Measurements from ENCODE around the gene PRELID1.
"Not testable (repeated sequence)": the region's sequence is repeated elsewhere in the genome, so short reads cannot be mapped to it uniquely, and the experiment has no call there.

The PRELID1 gene

DNA sequence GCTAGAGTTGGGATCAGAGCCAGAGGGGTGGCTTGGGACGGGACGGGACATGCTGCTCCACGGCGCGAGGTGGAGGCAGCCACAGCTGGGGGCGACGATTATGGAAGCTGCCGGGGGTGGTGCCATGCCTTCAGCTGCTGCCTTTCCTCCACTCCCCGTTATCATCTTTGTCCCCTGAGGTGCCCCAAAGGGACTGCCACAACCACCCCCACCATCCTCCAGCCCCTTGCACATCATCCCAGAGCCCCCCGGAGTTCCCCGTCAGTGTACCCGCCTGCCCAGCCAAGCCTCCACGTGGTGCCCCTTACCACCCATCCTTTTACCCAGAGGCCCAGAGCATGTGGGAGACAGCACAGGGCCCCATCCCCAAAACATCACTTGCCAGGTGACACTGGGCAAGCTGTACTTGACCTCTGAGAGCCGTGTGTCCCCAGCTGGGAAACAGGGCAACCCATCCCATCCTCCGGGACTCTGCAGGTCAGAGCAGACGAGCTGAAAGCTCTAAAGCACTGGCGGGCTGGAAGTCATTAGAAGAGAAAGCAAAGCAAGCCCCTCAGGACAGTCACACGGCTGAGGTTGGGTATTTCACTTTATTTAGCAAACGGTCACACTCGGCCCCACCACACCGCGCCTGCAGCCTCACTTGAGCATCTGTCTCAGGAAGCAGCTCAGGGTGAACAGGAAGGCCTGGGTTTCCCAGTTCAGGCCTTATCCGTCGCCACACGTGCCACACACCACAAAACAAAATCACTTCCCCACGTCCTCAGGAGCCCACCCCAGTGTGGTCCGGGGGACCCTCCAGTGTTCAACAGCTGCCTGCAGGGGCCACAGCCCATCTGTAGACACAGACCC lies 27.6 kb downstream of the PRELID1 start:
- TF ChIP-seq GATA1 (IDR thresholded peaks at IDR 0.05; ENCODE audit: low read depth, low read length), result no peak
- no peak for TF ChIP-seq POLR2A (IDR thresholded peaks at IDR 0.05; ENCODE audit: low read length)

DNA sequence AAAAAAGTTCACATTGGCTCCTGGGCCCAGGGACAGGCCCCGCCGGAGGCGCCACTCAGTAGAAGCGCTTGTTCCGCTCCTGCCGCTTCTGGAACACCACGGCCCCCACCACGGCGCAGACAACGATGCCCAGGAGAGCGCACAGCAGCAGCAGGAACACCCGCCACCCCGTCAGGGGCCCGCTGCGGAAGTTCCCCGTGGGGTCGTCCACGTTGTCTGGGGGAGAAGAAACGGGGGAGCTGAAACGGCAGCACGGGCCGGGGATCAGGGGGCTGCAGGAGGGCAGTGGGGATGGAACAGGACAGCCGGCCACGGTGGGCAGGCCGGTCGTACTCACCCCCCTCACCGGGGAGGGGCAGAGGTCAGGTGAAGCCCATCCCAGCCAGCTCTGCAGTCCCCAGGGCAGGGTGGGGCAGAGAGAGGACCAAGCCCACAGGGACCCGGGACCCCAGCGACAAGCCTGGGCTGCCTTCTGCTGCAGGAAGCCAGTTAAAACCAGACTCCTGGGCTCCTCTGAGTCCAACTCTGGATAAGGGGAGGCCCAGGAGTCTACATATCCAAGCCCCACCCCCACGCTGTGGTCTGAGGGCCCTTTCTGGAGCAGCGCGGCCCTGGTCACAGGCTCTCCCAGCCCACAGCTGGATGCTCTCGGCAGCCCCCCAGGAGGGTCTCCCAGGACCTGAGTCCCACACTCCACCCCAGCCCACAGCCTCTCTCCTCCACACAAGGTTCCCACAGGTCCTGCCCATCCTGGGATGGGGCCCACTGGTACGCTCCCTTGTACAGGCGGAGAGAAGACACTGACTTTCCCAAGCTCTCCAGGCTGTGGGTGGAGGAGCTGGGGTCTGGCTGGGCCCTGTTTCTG lies 28.7 kb downstream of the PRELID1 start:
- no peak for TF ChIP-seq GATA1 (IDR thresholded peaks at IDR 0.05; ENCODE audit: low read depth, low read length)
- no peak for TF ChIP-seq POLR2A (IDR thresholded peaks at IDR 0.05; ENCODE audit: low read length)

More for the DNA sequence above, 27.6 kb downstream of the PRELID1 start:
- DNase-seq, result no peak

DNA sequence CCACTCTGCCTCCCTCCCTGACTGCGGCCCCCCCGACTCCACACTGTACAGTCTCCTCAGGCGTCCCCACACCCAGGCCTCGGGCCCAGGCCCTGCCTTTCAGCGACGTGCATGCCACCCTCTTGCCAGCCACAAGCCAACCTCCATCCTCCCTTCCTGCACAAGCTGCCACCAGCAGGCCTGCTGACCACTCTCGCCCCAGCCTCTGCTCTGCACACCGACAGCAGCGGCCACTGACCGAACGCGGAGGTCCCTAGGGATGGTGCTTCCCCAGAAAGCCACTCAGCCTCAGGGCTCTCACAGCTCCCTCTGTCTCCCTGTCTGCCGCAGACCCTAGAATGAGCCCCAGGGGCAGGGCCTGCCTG lies 29.3 kb downstream of the PRELID1 start:
- no peak for DNase-seq
- TF ChIP-seq POLR2A (IDR thresholded peaks at IDR 0.05; ENCODE audit: low read length) (no peak), GATA1 (IDR thresholded peaks at IDR 0.05; ENCODE audit: low read depth, low read length) (no peak)

More for the DNA sequence above, 28.7 kb downstream of the PRELID1 start:
- DNase-seq, result no peak

DNA sequence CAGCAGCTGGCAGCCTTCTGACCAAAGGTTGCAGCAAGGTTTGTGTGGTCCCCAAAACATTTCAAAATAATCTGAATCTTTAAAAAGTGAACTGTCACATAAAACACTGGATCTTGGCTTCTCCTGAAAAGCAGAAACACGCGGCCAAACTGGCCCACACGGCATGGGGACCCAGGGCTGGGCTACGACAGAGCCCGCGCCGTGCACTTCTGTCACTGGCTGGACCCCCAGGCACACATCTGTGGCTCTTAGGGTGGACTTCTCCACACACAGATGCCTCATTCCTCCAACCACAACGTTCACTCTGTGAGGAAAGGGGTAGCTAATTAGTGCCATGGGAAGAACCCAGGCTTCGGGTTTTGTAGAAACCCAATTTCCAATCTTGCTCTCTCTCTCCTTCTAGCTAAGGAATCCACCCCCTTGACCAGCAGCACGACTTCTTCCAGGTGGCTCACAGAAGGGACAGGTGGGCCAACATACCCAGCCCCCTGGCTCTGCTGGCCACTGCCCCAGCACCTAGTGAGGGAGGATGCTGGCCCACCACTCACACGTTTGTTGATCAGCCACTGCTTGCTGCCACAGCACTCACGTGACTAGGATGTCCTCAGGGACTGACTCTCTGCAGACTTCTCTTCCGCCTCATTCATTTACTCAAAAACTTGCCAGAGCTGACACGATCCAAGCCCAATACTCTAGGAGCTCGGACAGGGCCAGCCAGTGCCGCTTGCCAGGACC lies 30.0 kb downstream of the PRELID1 start:
- TF ChIP-seq POLR2A (IDR thresholded peaks at IDR 0.05; ENCODE audit: low read length), result no peak
- TF ChIP-seq GATA1 (IDR thresholded peaks at IDR 0.05; ENCODE audit: low read depth, low read length), result no peak
- DNase-seq, result no peak

DNA sequence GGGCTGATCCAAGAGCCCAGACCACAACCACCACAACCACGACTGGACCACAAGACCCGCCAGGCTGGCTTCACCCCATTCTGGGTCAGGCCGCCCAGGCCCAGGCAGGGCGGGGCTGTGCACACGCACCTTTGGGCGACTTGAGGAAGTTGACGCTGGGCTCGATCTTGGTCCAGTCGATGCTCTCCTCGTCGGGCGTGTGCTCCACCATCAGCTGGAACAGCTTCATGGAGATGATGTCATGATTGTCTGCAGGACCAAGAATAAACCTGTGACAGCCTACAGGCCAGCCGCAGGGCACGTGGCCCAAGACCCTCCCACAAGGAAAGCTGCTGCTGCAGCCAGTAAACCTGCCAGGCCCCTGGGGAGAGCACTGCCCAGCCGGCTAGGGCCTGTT lies 30.6 kb downstream of the PRELID1 start:
- DNase-seq, result no peak
- no peak for TF ChIP-seq POLR2A (IDR thresholded peaks at IDR 0.05; ENCODE audit: low read length)
- no peak for TF ChIP-seq GATA1 (IDR thresholded peaks at IDR 0.05; ENCODE audit: low read depth, low read length)

DNA sequence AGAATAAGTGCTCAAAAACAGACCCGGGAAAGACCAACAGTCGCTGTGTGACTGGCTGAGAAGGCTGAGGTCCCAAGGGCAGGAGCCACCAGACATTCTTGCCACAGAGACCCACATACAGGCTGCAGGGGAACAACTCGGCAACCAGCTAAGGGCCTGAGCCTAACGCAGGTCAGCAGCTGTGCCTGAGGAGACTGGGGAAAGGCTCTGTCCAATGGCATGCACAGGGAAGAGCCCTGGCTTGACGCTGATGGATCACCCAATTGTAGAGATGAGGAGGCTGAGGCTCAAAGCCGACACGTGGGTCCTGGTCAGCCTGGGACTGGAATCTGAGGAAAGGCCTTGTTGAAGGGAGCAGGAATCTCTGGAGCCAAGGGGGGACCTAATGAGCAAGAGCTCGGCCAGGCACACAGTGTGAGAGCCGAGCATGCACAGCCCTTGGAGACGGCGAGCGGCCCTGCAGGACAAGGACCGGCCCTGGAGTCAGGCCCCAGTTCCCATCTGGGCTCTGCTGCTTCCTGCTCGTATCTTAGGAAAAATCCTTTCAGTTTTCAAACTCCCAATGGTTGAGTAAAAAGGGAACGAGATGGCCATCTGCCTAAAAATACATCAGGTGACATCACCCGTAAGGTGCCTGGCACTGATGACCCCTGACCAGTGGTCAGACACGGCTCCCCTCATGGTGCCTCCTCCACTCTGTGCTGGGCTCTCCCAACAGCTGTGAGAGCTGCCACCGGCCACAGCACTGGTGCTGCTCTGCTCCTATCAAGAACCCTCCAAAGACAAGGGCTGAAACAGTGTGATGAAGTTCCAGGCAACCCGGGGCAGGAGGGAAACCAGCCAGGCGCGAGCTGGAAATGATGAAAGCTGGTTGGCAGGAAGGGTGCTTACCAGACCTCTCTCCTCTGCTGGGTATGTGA lies 31.4 kb downstream of the PRELID1 start:
- DNase-seq, result no peak
- TF ChIP-seq POLR2A (IDR thresholded peaks at IDR 0.05; ENCODE audit: low read length) (no peak), GATA1 (IDR thresholded peaks at IDR 0.05; ENCODE audit: low read depth, low read length) (no peak)

DNA sequence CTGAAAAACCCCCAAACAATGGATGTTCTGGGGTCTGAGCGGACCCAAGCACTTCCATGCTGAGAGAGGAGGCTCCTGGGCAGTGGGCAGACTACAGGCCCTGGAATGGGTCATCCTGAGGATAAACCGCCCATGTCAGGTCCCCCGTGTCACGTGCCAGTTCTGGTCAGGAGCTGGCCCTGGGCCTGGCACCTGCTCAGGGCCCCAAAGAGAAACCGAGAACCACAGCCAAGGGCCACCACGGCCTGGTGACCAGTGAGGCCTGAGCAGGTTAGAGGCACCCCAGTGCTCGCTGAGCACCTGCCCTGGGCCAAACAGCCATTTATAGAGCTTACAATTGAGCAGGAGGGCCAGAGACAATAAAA lies 32.1 kb downstream of the PRELID1 start:
- DNase-seq, result no peak
- TF ChIP-seq POLR2A (IDR thresholded peaks at IDR 0.05; ENCODE audit: low read length) (no peak), GATA1 (IDR thresholded peaks at IDR 0.05; ENCODE audit: low read depth, low read length) (no peak)

DNA sequence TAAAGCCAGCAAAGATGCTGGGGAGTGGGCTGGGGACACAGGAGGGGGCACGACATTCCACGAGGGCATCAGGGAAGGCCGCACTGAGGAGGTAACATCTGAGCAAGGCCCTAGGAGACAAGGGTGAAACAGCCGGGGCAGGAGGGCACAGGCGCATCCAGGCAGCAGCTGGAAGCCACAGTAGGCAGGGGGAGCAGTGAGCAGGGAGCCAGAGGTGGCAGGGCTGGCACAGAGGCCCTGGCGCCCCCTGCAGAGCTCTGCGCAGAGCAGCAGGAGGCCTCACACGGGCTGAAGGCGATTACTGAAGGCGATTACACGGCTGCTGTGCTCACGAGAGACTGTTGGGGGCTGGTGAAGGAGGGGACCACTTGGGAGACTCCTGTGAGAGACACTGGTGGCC lies 32.5 kb downstream of the PRELID1 start:
- TF ChIP-seq POLR2A (IDR thresholded peaks at IDR 0.05; ENCODE audit: low read length) (no peak), GATA1 (IDR thresholded peaks at IDR 0.05; ENCODE audit: low read depth, low read length) (no peak)
- peak; percentile 53 to 54 for DNase-seq

DNA sequence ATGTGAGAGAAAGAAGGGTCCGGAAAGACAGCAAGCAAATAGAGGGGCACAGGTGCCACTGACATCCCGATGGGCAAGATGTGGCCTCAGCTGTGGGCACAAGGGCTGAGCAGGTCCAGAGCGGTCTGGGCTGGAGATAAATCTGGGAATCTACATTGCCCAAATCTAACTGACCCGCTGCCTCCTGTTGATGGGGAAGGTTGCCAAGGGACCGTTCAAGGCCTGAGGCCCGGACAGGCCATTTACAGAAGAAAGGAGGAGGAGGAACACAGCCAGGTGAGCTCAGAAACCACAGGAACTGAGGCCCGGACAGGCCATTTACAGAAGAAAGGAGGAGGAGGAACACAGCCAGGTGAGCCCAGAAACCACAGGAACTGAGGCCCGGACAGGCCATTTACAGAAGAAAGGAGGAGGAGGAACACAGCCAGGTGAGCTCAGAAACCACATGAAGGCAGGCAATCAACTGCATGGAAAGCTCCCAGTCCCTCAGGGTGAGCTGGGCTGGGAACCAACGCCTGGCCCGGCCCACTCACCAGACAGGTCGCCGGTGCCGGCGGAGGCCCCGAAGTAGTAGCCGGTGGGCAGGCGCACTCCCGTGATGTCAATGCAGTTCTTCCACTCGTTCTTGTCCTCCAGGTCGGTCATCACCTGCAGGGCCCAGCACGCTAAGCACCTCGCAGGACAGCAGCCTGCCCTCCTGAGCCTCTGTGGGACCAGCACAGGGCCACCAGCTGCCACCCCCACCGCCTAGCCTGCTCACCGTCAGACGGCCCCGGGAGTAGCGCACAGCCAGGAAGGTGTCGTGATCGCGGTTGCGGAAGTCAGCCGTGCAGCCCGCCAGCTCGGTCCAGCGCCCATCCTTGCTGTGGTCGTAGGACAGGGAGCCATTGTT lies 33.2 kb downstream of the PRELID1 start:
- DNase-seq, result no peak
- TF ChIP-seq POLR2A (IDR thresholded peaks at IDR 0.05; ENCODE audit: low read length), result no peak
- no peak for TF ChIP-seq GATA1 (IDR thresholded peaks at IDR 0.05; ENCODE audit: low read depth, low read length)

DNA sequence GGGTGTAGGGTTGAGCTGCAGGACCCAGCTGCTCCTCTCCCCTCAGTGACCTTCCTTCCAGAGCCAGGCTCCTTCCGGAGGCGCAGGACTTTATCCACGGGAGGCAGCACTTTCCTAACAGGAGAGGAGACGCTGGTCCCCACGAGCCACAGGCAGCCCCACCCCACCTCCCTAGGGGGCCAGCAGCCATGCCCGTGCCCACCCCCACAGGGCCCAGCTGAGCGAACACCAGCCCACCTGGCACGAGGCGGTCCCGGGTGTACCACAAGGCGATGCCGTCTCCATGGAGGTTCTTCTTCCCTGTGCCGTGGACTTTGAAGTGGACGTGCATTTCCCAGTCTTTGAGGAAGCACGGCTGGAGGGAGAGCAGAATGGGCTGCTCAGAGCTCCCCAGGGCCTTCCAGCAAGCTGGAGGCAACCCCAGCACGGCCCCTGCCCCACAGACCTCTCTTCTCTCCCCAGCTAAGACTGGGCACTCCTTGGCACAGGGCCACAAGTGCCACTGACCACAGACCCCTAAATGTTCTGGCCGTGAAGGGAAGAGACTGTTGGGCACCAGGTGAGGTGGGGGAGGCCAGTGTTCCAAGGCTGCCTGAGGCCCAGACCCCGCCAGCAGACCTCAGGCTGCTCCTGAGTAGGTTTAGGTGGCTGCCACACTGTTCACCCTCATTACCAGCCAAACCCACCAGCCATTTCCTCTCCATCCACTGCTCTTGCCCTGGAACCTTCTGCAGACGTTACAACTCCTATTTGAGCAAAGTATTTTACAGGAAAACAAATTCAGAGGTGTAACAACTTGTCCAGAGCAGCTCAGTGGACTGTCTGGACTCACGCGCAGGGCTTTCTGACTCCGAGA lies 34.9 kb downstream of the PRELID1 start:
- TF ChIP-seq GATA1 (IDR thresholded peaks at IDR 0.05; ENCODE audit: low read depth, low read length) (no peak), POLR2A (IDR thresholded peaks at IDR 0.05; ENCODE audit: low read length) (no peak)
- no peak for DNase-seq

DNA sequence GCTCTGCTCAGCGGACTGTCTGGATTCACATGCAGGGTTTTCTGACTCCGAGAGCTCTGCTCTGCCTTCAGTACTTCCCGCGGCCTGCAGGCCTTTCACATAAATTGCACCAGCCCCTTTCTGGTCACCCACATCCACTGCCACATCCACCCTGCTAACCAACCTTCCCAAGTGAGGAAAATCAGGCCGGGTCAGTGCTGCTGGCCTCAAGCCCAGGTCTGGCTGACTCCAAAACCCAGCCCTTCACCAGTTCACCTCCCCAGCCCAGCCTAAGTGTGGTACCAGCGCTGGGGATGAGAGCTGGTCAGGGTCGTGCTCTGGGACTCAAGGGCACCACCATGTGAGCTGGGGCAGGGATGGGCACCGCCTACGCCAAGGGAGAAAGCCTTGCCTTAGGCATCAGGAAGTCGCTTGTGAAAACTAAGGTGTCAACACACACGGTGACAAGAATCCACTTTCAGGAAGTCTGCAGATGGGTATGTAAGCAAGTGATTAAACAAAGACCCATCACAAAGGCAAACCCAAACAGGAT lies 35.6 kb downstream of the PRELID1 start:
- no peak for TF ChIP-seq GATA1 (IDR thresholded peaks at IDR 0.05; ENCODE audit: low read depth, low read length)
- TF ChIP-seq POLR2A (IDR thresholded peaks at IDR 0.05; ENCODE audit: low read length), result no peak
- DNase-seq, result no peak

DNA sequence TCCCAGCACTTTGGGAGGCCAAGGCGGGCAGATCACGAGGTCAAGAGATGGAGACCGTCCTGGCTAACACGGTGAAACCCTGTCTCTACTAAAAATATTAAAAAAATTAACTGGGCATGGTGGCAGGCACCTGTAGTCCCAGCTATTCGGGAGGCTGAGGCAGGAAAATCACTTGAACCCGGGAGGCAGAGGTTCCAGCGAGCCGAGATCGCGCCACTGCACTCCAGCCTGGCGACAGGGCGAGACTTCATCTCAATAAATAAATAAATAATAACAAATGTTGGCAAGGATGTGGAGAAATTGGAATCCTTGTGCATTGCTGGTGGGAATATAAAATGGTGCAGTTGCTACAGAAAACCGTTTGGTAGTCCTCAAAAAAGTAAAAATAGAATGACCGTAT lies 39.4 kb downstream of the PRELID1 start:
- not testable (repeated sequence) for DNase-seq
